ENCODE data around the gene CACNA1S. TPM values are rescaled to one million over a fixed set of nuclear protein-coding genes. Genes with fewer than 3 reads are reported as not detected.

Gene CACNA1S
- total RNA-seq, 1 donor from 2014 or later: 0.07 TPM

- H3K27ac Mint-ChIP-seq (ENCODE audit: unreplicated experiment): no peak overlapping the region
- no peak for DNase-seq
- no peak overlapping the region for H3K4me3 Mint-ChIP-seq (ENCODE audit: unreplicated experiment)
- H3K27me3 Mint-ChIP-seq (ENCODE audit: unreplicated experiment): peaks cover 2% of the 10 kb centered on the region
- H3K4me1 Mint-ChIP-seq (ENCODE audit: low read depth, unreplicated experiment): no peaks in the 10 kb centered on the region
- peaks cover 4% of the 10 kb centered on the region for H3K9me3 Mint-ChIP-seq (ENCODE audit: unreplicated experiment)
- TF ChIP-seq, protein P1, sequence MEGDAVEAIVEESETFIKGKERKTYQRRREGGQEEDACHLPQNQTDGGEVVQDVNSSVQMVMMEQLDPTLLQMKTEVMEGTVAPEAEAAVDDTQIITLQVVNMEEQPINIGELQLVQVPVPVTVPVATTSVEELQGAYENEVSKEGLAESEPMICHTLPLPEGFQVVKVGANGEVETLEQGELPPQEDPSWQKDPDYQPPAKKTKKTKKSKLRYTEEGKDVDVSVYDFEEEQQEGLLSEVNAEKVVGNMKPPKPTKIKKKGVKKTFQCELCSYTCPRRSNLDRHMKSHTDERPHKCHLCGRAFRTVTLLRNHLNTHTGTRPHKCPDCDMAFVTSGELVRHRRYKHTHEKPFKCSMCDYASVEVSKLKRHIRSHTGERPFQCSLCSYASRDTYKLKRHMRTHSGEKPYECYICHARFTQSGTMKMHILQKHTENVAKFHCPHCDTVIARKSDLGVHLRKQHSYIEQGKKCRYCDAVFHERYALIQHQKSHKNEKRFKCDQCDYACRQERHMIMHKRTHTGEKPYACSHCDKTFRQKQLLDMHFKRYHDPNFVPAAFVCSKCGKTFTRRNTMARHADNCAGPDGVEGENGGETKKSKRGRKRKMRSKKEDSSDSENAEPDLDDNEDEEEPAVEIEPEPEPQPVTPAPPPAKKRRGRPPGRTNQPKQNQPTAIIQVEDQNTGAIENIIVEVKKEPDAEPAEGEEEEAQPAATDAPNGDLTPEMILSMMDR (IDR thresholded peaks at IDR 0.05; ENCODE audit: partially characterized antibody, unreplicated experiment): no peak
- no peaks in the 10 kb centered on the region for H3K36me3 Mint-ChIP-seq (ENCODE audit: unreplicated experiment)
These were observed 8.1 kb downstream of the CACNA1S start for GRCh38 chr1:201104141-201104540.

GRCh38 chr1:201103666-201104065 lies 8.6 kb downstream of the CACNA1S start:
- Mint-ChIP-seq H3K4me3 (ENCODE audit: unreplicated experiment) (no peak overlapping the region), H3K27me3 (ENCODE audit: unreplicated experiment) (peaks cover 2% of the 10 kb centered on the region), H3K9me3 (ENCODE audit: unreplicated experiment) (peaks cover 4% of the 10 kb centered on the region), H3K27ac (ENCODE audit: unreplicated experiment) (no peak overlapping the region), H3K4me1 (ENCODE audit: low read depth, unreplicated experiment) (no peaks in the 10 kb centered on the region), H3K36me3 (ENCODE audit: unreplicated experiment) (no peaks in the 10 kb centered on the region)
- DNase-seq: no peak
- TF ChIP-seq, protein P1 (IDR thresholded peaks at IDR 0.05; ENCODE audit: partially characterized antibody, unreplicated experiment): no peak

- Mint-ChIP-seq H3K4me3 (ENCODE audit: unreplicated experiment) (no peak overlapping the region), H3K36me3 (ENCODE audit: unreplicated experiment) (no peaks in the 10 kb centered on the region), H3K27ac (ENCODE audit: unreplicated experiment) (no peak overlapping the region), H3K4me1 (ENCODE audit: low read depth, unreplicated experiment) (peaks cover 9% of the 10 kb centered on the region), H3K27me3 (ENCODE audit: unreplicated experiment) (peaks cover 8% of the 10 kb centered on the region), H3K9me3 (ENCODE audit: unreplicated experiment) (peaks cover 10% of the 10 kb centered on the region)
- TF ChIP-seq, protein P1 (IDR thresholded peaks at IDR 0.05; ENCODE audit: partially characterized antibody, unreplicated experiment): no peak
- DNase-seq: no peak
These were observed 11.9 kb downstream of the CACNA1S start for GRCh38 chr1:201100169-201100930.

DNA sequence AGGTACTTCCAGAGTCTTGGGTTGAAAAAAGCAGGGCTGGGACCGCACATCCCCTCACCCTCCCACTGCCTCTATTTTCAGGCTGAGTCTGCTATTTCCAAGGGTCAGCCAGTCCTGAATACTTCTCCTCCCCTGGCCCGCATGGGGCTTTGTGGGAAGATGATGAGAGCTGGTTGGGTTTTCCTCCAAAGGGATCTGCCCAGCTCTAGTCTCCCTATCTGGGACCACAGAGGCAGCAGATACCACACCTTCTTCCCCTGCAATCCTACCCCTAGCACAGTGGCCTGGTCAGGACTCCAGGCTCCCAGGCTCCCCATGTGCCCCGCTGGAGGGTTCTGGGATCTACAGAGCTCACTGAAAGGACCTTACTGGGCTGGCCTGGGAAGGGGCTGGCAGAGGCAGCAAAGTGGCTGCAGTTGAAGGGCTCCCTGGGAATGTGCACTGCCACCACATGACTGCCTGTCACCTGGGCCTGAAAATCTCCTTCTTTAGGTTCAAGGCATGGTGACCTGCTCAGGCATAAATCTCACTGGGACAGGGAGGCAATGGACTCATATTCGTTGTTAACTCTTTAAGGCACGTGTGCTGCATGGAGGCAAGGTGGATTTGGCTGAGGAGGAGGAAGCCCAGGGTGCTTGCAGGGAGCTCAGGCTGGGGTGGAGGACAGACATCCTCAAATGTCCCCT lies 13.1 kb downstream of the CACNA1S start:
- no peak overlapping the region for H3K4me3 Mint-ChIP-seq (ENCODE audit: unreplicated experiment)
- TF ChIP-seq, protein P1 (IDR thresholded peaks at IDR 0.05; ENCODE audit: partially characterized antibody, unreplicated experiment): no peak
- no peak for DNase-seq
- H3K27me3 Mint-ChIP-seq (ENCODE audit: unreplicated experiment): peaks cover 8% of the 10 kb centered on the region
- no peak overlapping the region for H3K27ac Mint-ChIP-seq (ENCODE audit: unreplicated experiment)
- no peaks in the 10 kb centered on the region for H3K36me3 Mint-ChIP-seq (ENCODE audit: unreplicated experiment)
- H3K4me1 Mint-ChIP-seq (ENCODE audit: low read depth, unreplicated experiment): peaks cover 15% of the 10 kb centered on the region
- H3K9me3 Mint-ChIP-seq (ENCODE audit: unreplicated experiment): peaks cover 10% of the 10 kb centered on the region
